ENCODE results near the gene HDGFL2.
A peak's percentile ranks its signal among the peaks of the same experiment; 100 is the strongest.

HDGFL2 gene

GRCh38 chr19:4472174-4472974 lies at the start of gene HDGFL2:
Gene HDGFL2, plus strand, starts transcription at chr19:4472297. Its CDS starts 54 bp downstream, at chr19:4472351.
- peak; percentile 1 for ATAC-seq
- H3K27ac Mint-ChIP-seq = peak within 1 kb of the TSS; percentile 72
- H3K36me3 Mint-ChIP-seq = peaks cover 8% of the 10 kb centered on the region
- no peaks in the 10 kb centered on the region for H3K27me3 Mint-ChIP-seq
- H3K9me3 Mint-ChIP-seq = no peaks in the 10 kb centered on the region
- H3K4me1 Mint-ChIP-seq = peaks cover 21% of the 10 kb centered on the region
- peak within 1 kb of the TSS; percentile 80 for H3K4me3 Mint-ChIP-seq

GRCh38 chr19:4423416-4424126 lies 48.5 kb upstream of the HDGFL2 start:
- no peaks in the 10 kb centered on the region for H3K9me3 Mint-ChIP-seq
- H3K4me3 Mint-ChIP-seq = no peak overlapping the region
- H3K36me3 Mint-ChIP-seq = peaks cover 26% of the 10 kb centered on the region
- no peaks in the 10 kb centered on the region for H3K27me3 Mint-ChIP-seq
- no peaks in the 10 kb centered on the region for H3K4me1 Mint-ChIP-seq
- H3K27ac Mint-ChIP-seq = no peak overlapping the region
- ATAC-seq = no peak

GRCh38 chr19:4425537-4425936 lies 46.6 kb upstream of the HDGFL2 start:
- Mint-ChIP-seq H3K4me3 (no peak overlapping the region), H3K27ac (peak overlapping the region; percentile 17)

GRCh38 chr19:4428326-4428975 lies 43.6 kb upstream of the HDGFL2 start:
- Mint-ChIP-seq H3K36me3 (peaks cover 36% of the 10 kb centered on the region), H3K4me3 (no peak overlapping the region), H3K27ac (peak overlapping the region; percentile 2), H3K4me1 (peaks cover 35% of the 10 kb centered on the region), H3K27me3 (no peaks in the 10 kb centered on the region), H3K9me3 (no peaks in the 10 kb centered on the region)
- ATAC-seq = no peak

More at GRCh38 chr19:4425537-4425936, 46.6 kb upstream of the HDGFL2 start:
- peaks cover 44% of the 10 kb centered on the region for H3K36me3 Mint-ChIP-seq
- H3K4me1 Mint-ChIP-seq = peaks cover 8% of the 10 kb centered on the region
- H3K27me3 Mint-ChIP-seq = no peaks in the 10 kb centered on the region
- no peak for ATAC-seq
- no peaks in the 10 kb centered on the region for H3K9me3 Mint-ChIP-seq

- H3K27ac Mint-ChIP-seq = peak overlapping the region; percentile 2
- peaks cover 35% of the 10 kb centered on the region for H3K4me1 Mint-ChIP-seq
- no peak overlapping the region for H3K4me3 Mint-ChIP-seq
- no peaks in the 10 kb centered on the region for H3K27me3 Mint-ChIP-seq
- ATAC-seq = no peak
- H3K9me3 Mint-ChIP-seq = no peaks in the 10 kb centered on the region
- peaks cover 37% of the 10 kb centered on the region for H3K36me3 Mint-ChIP-seq
Measured at GRCh38 chr19:4429256-4429655, 42.8 kb upstream of the HDGFL2 start.

GRCh38 chr19:4429771-4430171 lies 42.3 kb upstream of the HDGFL2 start:
- peak overlapping the region; percentile 84 for H3K27ac Mint-ChIP-seq

GRCh38 chr19:4430760-4431159 lies 41.3 kb upstream of the HDGFL2 start:
- peak; percentile 70 for ATAC-seq
- H3K27ac Mint-ChIP-seq = peak overlapping the region; percentile 84
- peak overlapping the region; percentile 28 for H3K4me3 Mint-ChIP-seq
- H3K4me1 Mint-ChIP-seq = peaks cover 41% of the 10 kb centered on the region
- H3K9me3 Mint-ChIP-seq = no peaks in the 10 kb centered on the region
- no peaks in the 10 kb centered on the region for H3K27me3 Mint-ChIP-seq
- peaks cover 40% of the 10 kb centered on the region for H3K36me3 Mint-ChIP-seq

More at GRCh38 chr19:4429771-4430171, 42.3 kb upstream of the HDGFL2 start:
- H3K9me3 Mint-ChIP-seq = no peaks in the 10 kb centered on the region
- ATAC-seq = no peak
- H3K4me3 Mint-ChIP-seq = no peak overlapping the region
- H3K36me3 Mint-ChIP-seq = peaks cover 42% of the 10 kb centered on the region
- H3K27me3 Mint-ChIP-seq = no peaks in the 10 kb centered on the region
- H3K4me1 Mint-ChIP-seq = peaks cover 38% of the 10 kb centered on the region

GRCh38 chr19:4431296-4431695 lies 40.8 kb upstream of the HDGFL2 start:
- Mint-ChIP-seq H3K27me3 (no peaks in the 10 kb centered on the region), H3K36me3 (peaks cover 36% of the 10 kb centered on the region), H3K27ac (peak overlapping the region; percentile 84), H3K4me1 (peaks cover 41% of the 10 kb centered on the region), H3K9me3 (no peaks in the 10 kb centered on the region), H3K4me3 (peak overlapping the region; percentile 28)
- peak; percentile 51 for ATAC-seq

- peak overlapping the region; percentile 65 for H3K4me3 Mint-ChIP-seq
- peak overlapping the region; percentile 84 for H3K27ac Mint-ChIP-seq
- H3K27me3 Mint-ChIP-seq = no peaks in the 10 kb centered on the region
- H3K4me1 Mint-ChIP-seq = peaks cover 41% of the 10 kb centered on the region
- ATAC-seq = peak; percentile 84
- no peaks in the 10 kb centered on the region for H3K9me3 Mint-ChIP-seq
- H3K36me3 Mint-ChIP-seq = peaks cover 36% of the 10 kb centered on the region
Measured at GRCh38 chr19:4431808-4432674, 40.1 kb upstream of the HDGFL2 start.

GRCh38 chr19:4432918-4433506 lies 39.1 kb upstream of the HDGFL2 start:
- Mint-ChIP-seq H3K27me3 (no peaks in the 10 kb centered on the region), H3K27ac (peak overlapping the region; percentile 84), H3K4me1 (peaks cover 41% of the 10 kb centered on the region), H3K9me3 (no peaks in the 10 kb centered on the region), H3K36me3 (peaks cover 36% of the 10 kb centered on the region), H3K4me3 (no peak overlapping the region)
- ATAC-seq = no peak

GRCh38 chr19:4434391-4434790 lies 37.7 kb upstream of the HDGFL2 start:
- no peak for ATAC-seq
- no peak overlapping the region for H3K4me3 Mint-ChIP-seq
- no peaks in the 10 kb centered on the region for H3K9me3 Mint-ChIP-seq
- no peaks in the 10 kb centered on the region for H3K27me3 Mint-ChIP-seq
- H3K4me1 Mint-ChIP-seq = peaks cover 41% of the 10 kb centered on the region
- no peak overlapping the region for H3K27ac Mint-ChIP-seq
- H3K36me3 Mint-ChIP-seq = peaks cover 28% of the 10 kb centered on the region

- Mint-ChIP-seq H3K4me1 (peaks cover 26% of the 10 kb centered on the region), H3K36me3 (peaks cover 27% of the 10 kb centered on the region), H3K4me3 (no peak overlapping the region), H3K9me3 (no peaks in the 10 kb centered on the region), H3K27ac (no peak overlapping the region), H3K27me3 (no peaks in the 10 kb centered on the region)
- no peak for ATAC-seq
Measured at GRCh38 chr19:4436231-4436630, 35.9 kb upstream of the HDGFL2 start.

- Mint-ChIP-seq H3K27me3 (no peaks in the 10 kb centered on the region), H3K4me1 (peaks cover 21% of the 10 kb centered on the region), H3K4me3 (no peak overlapping the region), H3K36me3 (peaks cover 27% of the 10 kb centered on the region), H3K9me3 (no peaks in the 10 kb centered on the region), H3K27ac (no peak overlapping the region)
- no peak for ATAC-seq
Measured at GRCh38 chr19:4437103-4437502, 35.0 kb upstream of the HDGFL2 start.

GRCh38 chr19:4439243-4439642 lies 32.9 kb upstream of the HDGFL2 start:
- Mint-ChIP-seq H3K4me1 (peaks cover 25% of the 10 kb centered on the region), H3K27ac (no peak overlapping the region), H3K36me3 (peaks cover 21% of the 10 kb centered on the region), H3K27me3 (no peaks in the 10 kb centered on the region), H3K4me3 (no peak overlapping the region), H3K9me3 (no peaks in the 10 kb centered on the region)
- ATAC-seq = no peak

Measured in stimulated activated memory B cell treated with anti-CD40 and anti-IgM and Interleukin-4, amounts not matched to agents 10 μg/mL and 1 μg/mL and 100 μg/mL, for 72 hours (primary cell).